NCI-H345 treated with DMSO at 0.1 percent for 48 hours (cell line): ENCODE results near the gene KANSL1.

Experiments
- DNase-seq: peaks from one replicate; lab custom pipeline; 2025; ENCODE audit not compliant: unreplicated experiment; lab: John Stamatoyannopoulos, UW

The KANSL1 gene

DNA sequence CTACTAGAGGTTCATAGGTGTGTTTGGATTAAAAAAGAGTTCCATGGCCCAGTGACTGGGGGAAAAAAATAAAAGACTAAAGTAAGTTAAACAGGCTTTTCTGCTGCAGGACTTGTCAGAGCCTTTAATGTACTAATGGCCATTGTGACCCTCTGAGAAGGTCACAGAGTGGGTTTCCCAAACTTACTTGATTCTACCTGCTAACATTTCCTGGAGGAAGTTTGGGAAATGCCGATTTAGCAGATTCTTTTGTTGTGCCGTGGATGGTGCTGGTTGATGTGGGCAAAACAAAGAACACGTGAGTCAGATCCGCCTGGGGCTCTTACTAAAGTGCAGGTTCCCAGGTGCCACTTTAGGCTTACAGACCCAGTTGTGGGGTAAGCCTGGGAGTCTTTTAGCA, 207.8 kb downstream of the KANSL1 start:
- DNase-seq: no peak

GRCh38 chr17:45984368-45984767, 208.9 kb downstream of the KANSL1 start:
- DNase-seq: no peak

GRCh38 chr17:45983614-45984310, 209.5 kb downstream of the KANSL1 start:
- DNase-seq: no peak

- DNase-seq: no peak
Observed at GRCh38 chr17:45982791-45983613, 210.2 kb downstream of the KANSL1 start.

- no peak for DNase-seq
Observed at GRCh38 chr17:45981306-45981705, 211.9 kb downstream of the KANSL1 start.

DNA sequence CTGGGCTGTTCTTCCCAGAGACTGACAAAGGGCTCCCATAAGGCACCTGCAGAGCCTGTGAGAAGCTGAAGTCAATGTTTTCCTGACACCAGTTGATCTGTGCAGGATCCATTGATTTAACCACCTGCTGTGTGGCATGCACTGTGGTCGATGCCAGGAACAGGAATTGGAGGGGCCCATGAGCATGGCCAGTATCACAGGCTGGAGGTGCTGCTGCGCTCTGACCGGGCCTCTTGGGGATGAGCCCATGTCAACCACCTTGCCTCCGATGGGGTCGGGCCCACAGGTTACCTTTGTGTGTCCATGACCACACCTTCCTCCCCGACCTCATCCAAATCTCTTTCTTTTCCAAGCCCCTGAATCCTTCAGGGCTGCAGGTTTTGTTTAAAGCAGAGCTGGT, 212.4 kb downstream of the KANSL1 start:
- DNase-seq: no peak
